Measurements from ENCODE around the gene XPA.

The XPA gene

DNA sequence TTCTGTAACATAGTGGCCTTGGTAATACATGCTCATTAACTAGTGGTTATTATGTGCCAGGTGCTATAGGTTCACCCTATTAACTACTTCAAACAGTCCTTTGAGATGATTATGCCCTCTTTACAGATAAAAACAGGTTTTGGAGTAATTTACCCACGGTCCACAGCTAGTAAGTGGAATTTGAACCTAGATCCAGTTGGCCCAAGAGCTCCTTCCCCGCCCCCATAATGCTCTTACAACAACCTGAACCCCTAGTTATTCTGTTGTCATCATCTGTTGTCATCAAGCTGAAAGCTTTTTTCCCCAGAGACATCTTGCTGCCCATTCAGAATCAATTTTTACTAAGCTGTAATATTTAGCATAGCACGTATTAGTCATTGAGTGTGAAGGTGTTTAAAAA lies 23.2 kb downstream of the XPA start:
- no peak overlapping the region for H3K4me3 ChIP-seq (replicated peaks; ENCODE audit: low read depth, low read length)
- no peak for DNase-seq (ENCODE audit: low read depth)
- TF ChIP-seq, protein P1, sequence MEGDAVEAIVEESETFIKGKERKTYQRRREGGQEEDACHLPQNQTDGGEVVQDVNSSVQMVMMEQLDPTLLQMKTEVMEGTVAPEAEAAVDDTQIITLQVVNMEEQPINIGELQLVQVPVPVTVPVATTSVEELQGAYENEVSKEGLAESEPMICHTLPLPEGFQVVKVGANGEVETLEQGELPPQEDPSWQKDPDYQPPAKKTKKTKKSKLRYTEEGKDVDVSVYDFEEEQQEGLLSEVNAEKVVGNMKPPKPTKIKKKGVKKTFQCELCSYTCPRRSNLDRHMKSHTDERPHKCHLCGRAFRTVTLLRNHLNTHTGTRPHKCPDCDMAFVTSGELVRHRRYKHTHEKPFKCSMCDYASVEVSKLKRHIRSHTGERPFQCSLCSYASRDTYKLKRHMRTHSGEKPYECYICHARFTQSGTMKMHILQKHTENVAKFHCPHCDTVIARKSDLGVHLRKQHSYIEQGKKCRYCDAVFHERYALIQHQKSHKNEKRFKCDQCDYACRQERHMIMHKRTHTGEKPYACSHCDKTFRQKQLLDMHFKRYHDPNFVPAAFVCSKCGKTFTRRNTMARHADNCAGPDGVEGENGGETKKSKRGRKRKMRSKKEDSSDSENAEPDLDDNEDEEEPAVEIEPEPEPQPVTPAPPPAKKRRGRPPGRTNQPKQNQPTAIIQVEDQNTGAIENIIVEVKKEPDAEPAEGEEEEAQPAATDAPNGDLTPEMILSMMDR (IDR thresholded peaks at IDR 0.05; ENCODE audit: low read length, missing control alignments) = no peak

DNA sequence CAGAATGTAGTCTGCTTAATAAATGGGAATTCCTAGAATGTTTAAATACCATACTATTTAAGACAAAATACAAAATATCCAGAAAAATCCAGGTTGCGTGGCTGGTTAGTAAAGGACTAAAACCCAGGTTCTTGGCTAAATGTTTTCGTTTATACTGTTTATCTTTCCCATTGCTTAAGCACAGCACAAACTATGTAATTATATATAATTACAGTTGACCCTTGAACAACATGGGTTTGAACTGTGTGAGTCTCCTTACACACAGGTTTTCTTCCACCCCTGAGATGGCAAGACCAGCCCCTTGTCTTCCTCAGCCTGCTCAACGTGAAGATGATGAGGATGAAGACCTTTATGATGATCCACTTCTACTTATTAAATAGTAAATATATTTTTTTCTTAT lies 24.7 kb downstream of the XPA start:
- DNase-seq (ENCODE audit: low read depth) = no peak
- TF ChIP-seq, protein P1 (IDR thresholded peaks at IDR 0.05; ENCODE audit: low read length, missing control alignments) = no peak
- H3K4me3 ChIP-seq (replicated peaks; ENCODE audit: low read depth, low read length) = no peak overlapping the region

DNA sequence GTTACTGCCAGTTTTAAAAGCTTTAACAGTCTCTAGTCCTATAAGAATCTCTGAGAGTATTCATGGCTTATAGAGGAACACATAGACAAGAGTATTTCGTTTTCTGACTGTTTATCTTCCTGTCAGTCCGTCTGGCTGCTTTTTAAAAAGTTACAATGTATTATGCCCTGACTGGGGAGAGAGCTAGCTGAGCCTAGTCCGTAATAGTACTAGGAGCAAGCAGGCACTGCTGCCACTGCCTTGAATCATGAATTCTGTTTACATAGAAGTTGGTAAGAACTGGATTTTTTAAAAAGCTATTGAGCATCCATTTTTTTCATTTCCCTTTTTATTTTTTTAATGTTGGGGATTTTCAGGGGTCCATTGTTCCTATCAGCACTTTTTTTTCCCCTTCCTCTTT lies 26.6 kb downstream of the XPA start:
- DNase-seq (ENCODE audit: low read depth) = no peak
- TF ChIP-seq, protein P1 (IDR thresholded peaks at IDR 0.05; ENCODE audit: low read length, missing control alignments) = no peak
- no peak overlapping the region for H3K4me3 ChIP-seq (replicated peaks; ENCODE audit: low read depth, low read length)

- no peak overlapping the region for H3K4me3 ChIP-seq (replicated peaks; ENCODE audit: low read depth, low read length)
- TF ChIP-seq, protein P1 (IDR thresholded peaks at IDR 0.05; ENCODE audit: low read length, missing control alignments) = no peak
- DNase-seq (ENCODE audit: low read depth) = no peak
Observed at GRCh38 chr9:97668485-97668884, 28.7 kb downstream of the XPA start.

GRCh38 chr9:97666907-97667686 lies 30.0 kb downstream of the XPA start:
- no peak overlapping the region for H3K4me3 ChIP-seq (replicated peaks; ENCODE audit: low read depth, low read length)
- TF ChIP-seq, protein P1 (IDR thresholded peaks at IDR 0.05; ENCODE audit: low read length, missing control alignments) = no peak
- no peak for DNase-seq (ENCODE audit: low read depth)

GRCh38 chr9:97665742-97666141 lies 31.4 kb downstream of the XPA start:
- no peak overlapping the region for H3K4me3 ChIP-seq (replicated peaks; ENCODE audit: low read depth, low read length)
- DNase-seq (ENCODE audit: low read depth) = no peak
- TF ChIP-seq, protein P1 (IDR thresholded peaks at IDR 0.05; ENCODE audit: low read length, missing control alignments) = no peak

GRCh38 chr9:97660847-97661246 lies 36.3 kb downstream of the XPA start:
- DNase-seq (ENCODE audit: low read depth) = no peak
- TF ChIP-seq, protein P1 (IDR thresholded peaks at IDR 0.05; ENCODE audit: low read length, missing control alignments) = no peak
- no peak overlapping the region for H3K4me3 ChIP-seq (replicated peaks; ENCODE audit: low read depth, low read length)
